ENCODE results near the gene CD3D.
"Not testable (repeated sequence)": the region's sequence is repeated elsewhere in the genome, so short reads cannot be mapped to it uniquely, and the experiment has no call there.

Gene CD3D

DNA sequence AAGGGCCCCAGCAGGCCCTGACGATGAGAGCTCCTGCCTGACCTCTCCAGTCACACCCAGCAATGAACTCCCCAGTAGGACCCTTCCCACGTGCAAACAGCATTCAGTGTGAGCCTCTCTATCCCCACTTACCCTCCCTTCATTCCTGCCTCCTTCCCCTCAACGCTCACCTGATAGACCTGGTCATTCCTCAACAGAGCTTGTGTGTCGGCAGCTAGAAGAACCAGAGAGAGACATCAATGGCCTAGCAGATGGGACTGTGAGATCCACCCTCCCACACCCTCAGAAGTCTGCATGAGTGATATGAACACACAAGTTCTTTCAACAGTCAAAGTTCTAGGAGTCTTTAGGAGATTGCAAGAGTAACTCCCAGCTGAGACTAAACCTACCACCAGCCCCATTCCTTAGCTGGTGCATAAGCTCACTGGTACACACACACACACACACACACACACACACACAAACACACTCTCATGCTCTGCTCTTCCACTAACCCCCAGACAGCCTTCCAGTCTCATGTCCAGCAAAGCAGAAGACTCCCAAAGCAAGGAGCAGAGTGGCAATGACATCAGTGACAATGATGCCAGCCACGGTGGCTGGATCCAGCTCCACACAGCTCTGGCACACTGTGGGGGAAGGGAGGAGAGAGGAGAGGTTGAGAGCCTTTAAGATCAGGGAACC lies 3.1 kb downstream of the CD3D start:
- DNase-seq (ENCODE audit: low read depth in 2 of 2) = no peak

DNA sequence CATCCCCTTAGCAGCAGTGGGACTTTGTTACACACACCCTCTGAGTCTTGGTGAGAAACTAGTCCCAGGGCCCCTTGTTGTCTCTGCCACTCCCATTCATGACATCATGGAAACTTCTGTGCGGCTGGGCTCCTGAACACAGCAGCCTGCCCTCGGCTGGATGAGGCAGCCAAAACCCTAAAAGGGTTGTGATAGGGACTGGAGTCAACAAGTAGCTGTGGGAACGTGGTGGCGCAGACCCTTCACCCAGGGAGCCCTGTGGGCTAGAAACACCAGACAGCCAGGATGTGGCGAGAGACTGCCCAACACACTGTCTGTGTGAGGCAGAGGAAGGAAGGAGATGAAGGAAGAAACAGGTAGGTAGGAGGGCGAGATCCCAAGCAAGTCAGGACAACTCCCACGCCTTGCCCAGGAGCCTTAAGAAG lies 3.9 kb downstream of the CD3D start:
- DNase-seq (ENCODE audit: low read depth in 2 of 2) = peak; percentile 75 to 79

DNA sequence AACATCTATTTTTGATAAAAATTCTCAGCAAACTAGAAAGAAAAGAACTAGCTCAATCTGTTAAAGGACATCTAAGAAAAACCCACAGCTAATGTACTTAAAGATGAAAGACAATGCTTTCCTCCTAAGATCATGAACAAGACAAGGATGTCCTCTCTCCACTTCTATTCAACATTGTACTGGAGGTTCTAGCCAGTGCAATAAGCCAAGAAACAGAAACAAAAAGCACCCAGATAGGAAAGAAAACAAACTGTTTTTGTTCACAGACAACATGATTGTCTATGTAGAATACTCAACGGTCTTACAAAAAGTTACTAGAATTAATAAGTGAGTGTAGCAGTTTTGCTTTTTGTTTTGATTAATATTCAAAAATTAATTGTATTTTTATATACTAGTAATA lies 7.8 kb downstream of the CD3D start:
- no peak for DNase-seq (ENCODE audit: low read depth in 2 of 2)

DNA sequence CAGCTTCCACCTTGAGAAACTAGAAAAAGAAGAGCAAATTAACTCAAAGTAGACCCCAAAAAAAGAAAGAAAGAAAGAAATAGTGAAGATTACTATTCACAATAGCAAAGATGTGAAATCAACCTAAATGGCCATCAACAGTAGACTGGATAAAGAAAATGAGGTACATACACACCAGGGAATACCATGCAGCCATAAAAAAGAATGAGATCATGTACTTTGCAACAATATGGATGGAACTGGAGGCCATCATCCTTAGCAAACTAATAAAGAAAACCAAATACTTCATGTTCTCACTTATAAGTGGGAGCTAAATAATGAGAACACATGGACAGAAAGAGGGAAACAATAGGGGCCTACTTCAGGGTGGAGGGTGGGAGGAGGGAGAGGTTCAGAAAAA lies 13.8 kb downstream of the CD3D start:
- DNase-seq (ENCODE audit: low read depth in 2 of 2) = no peak

DNA sequence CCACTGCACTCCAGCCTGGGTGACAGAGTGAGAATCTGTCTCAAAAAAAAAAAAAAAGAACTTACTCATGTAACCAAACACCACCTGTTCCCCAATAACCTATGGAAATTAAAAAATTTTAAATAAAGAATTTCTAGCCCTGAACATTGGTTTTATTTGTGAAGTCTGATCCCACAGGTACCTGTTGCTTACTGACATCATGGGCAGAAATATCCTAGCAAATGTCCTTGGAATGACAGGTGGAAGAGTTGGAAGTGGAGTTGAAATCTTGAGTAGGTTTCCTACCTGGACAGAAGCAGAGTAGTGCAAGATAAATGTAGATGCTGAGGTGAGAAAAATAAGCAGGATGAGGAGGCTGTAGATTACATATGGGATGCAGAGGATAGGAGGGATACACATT lies 17.2 kb downstream of the CD3D start:
- no peak for DNase-seq (ENCODE audit: low read depth in 2 of 2)

DNA sequence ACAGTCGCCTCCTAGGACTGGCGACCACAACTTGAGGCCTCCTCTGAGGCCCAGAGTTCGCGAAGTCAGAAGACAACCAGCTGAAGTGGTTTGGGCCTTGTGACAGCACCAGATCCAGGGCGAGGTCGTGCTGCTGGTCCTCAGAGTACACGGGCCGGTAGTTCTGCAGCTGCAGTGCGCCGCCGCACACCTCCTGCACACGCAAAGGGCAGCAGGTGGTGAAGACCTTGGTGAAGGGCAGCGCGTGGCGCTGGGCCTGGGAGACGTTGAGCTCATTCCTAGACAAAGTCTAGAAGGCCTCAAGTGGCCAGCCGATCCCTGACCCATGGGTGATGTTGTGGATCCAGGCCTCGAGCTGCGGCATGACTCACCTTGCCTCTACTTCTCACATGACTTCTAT lies 19.8 kb downstream of the CD3D start:
- no peak for DNase-seq (ENCODE audit: low read depth in 2 of 2)

DNA sequence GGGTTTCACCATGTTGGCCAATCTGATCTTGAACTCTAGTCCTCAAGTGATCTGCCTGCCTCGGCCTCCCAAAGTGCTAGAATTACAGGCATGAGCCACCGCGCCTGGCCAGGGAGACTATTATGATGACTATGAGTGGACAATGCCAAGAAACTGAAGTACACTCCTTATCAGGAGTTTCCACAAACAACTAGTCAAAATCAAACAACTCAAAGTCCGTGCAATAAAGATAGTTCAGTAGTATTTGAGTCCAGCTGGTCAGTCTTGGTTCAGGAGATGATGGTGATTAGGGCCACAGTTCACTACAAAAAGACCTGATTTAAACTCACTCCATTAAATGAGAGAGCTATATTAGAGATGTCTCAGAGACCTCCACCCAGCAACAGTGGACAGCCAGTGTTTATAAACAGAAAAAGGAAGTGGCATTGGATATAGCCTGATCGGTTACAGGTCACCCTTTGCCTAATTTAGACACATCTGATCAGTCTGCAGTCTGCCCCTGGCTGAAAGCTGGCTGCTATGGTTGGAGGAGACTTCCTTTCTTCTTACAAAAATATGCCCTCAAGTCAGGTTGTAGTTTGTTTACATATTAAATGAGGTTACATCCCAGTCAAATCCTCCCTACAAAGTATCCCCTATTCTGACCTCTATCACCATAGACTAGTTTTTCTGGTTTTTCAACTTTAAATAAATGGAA lies 21.0 kb downstream of the CD3D start:
- DNase-seq (ENCODE audit: low read depth in 2 of 2) = no peak

DNA sequence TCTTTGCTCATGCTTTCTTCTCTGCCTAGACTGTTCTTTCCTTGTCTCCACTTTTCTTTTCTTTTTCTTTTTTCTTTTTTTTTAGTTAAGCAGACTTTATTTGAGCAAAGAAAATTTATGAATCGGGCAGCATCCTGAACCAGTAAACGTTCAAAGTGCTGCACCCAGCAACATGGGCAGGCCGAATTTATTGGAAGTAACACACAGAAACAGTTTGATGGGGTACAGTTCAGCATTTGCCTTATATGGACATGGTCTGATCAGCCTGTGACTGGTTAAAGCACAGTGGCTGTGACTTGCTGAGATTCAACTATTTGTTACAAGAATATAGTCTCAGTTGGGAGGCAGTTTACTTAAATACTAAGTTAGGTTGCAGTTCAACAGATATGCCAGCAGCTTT lies 22.0 kb downstream of the CD3D start:
- DNase-seq (ENCODE audit: low read depth in 2 of 2) = no peak

DNA sequence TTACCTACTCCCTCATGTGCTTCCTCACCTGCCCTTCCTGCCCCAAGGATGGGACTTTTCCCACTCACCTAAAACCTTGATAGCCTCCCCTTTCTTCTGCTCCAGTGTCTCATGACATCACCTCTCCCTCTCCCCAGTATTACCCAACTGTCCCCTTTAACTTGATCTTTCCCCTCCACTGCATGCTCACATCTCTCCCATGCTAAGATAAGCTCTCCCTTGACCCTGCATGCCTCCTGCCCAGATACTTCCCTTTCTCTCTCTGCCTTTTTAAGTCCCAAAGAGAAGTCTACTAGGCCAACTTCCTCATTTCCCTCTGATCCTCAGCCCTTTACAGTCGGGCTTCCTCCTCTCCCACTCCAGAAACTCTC lies 23.2 kb downstream of the CD3D start:
- no peak for DNase-seq (ENCODE audit: low read depth in 2 of 2)

DNA sequence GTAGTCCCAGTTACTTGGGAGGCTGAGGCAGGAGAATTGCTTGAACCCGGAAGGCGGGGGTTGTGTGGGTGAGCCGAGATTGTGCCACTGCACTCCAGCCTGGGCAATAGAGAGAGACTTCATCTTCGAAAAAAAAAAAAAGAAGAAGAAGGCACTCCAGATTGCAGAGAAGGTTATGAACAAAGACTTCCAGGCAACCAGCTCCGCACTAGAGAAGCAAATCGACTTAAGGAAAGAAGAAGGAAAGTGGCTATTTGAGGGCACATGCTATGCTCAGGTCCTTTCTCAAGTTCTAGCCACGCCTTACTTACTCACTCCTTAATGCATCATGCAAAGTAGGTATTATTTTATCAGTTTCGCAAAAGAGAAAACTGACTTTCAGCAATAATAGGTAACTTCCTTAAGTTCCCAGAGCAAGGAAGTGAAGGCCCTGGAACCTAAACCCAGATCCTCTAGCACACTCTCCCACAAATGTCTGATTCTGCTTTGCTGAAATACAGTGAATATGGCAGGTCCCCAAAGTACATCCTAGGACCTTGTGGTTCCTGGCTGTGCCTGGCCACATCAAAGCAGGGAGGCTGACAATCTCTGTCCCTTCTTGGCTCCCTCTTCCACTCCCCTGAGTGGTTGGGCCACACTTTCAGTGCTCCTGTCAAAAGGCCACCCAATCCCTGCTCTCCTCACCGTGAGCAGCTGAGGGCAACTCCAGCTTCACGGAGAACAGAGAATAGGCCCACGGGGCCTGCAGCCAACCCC lies 23.7 kb downstream of the CD3D start:
- no peak for DNase-seq (ENCODE audit: low read depth in 2 of 2)

DNA sequence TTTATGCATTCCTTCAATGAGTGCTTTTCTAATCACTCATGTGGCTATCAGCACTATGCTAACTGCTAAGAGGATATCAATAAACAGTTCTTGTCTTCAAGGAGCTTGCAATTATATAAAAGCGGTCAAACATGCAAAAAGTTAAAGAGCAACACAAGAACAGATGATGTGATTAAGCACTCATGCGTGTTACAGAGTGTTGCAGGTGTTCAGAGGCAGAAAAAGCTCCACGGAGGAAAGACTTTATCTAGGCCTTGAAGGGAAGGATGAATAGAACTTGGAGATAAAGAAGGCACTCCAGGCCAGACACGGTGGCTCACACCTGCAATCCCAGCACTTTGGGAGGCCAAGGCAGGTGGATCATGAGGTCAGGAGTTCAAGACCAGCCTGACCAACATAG lies 24.4 kb downstream of the CD3D start:
- DNase-seq (ENCODE audit: low read depth in 2 of 2) = no peak

DNA sequence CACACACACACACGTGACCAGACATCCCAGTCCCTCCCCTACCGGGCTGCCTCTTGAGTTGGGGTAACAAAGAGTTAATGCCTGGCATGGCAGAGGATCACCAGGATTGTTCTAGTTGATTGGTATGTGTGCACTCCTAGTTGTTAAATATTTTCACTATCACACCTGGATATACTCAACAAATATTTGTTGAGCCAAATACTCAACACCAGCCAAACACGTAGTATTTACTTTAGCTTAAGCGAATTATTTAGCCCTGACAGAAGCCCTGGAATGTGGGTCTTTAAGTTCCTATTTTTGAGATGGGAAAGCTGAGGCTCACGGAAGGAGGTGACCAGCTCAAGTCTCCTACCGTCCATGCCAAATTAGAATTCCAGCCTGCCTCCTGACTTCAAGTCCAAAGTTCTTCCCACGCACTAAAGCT lies 27.5 kb downstream of the CD3D start:
- no peak for DNase-seq (ENCODE audit: low read depth in 2 of 2)

DNA sequence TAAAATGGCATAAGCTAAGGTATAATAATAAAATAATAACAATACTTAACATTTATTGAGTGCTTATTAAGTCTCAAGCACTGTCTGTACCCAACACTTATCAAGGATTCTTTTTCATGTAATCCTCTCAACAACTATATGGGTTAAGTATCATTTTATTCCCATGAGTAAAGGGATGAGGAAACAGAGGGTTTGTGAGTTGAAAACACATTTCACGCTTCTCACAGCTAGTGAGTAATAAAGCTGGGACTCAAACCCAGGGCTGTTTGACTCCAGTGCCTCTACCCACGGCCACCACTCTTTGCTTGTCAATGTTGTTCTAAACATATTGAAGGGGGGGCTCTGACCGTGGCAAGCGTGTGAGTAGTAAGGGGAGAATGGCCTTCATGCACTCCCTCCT lies 29.3 kb downstream of the CD3D start:
- DNase-seq (ENCODE audit: low read depth in 2 of 2) = no peak

DNA sequence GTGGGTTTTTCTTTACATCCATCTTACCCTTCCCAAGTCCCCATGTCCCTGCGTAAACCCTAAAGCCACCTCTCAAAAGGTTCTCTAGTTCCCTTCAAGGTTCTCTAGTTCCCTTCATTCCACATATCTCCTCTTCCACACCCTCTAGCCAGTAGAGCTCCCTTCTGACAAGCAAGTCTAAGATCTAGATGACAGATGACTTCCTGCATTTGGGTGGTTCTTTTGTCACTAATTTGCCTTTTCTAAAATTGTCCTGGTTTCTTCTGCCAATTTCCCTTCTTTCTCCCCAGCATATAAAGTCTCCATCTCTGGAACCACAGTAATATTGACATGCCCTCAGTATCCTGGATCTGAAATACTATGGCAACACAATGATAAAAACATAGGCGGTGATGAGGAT lies 30.2 kb downstream of the CD3D start:
- no peak for DNase-seq (ENCODE audit: low read depth in 2 of 2)

DNA sequence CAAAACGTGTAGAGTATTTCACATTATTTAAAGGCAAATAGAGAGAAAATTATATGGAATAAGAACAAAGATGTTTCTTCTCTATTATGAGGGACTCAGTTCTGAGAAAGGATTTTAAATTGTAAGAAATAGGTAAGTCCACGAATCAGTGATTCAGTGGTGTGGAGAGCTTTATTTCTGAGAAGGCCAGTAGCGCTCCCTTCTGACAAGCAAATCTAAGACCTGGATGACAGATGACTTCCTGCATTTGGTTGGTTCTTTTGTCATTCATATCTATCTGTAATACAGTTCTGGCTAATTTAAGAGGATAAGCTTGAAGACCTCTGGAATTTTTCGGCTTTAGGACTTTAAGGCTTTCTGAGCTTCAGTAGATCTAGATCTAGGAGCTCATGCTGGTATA lies 31.0 kb downstream of the CD3D start:
- no peak for DNase-seq (ENCODE audit: low read depth in 2 of 2)

DNA sequence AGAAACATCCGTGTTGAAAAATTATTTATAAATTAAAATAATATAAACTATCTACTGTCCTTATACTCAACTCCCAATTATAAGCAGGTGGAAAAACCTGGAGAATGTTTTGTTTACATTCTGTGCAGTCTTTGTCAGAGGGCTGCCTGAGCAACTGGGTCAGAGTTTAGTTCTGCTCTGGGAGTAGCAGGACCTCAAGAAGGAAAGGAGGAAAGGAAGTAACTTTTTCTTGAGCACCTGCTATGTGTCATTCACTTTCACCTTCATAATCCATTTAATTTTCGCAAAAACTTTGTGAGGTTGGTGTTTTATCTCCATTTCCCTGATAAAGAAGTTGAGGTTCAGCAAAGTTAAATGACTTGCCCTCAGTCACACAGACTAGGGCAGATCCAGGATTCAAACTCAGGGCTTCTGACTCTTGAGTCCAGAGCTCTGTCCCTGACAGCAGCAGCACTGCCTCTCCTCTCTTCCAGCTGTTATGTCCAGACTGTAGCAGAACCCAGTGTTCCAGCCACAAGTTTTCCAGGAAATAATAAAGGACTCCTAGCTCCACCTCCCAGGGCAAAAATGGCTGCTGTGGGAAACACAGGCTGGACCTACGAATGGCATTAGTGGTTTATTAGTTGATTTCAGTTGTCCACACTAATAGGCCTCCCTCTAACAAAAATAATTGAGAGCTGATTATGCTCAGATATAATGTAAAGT lies 31.6 kb downstream of the CD3D start:
- no peak for DNase-seq (ENCODE audit: low read depth in 2 of 2)

DNA sequence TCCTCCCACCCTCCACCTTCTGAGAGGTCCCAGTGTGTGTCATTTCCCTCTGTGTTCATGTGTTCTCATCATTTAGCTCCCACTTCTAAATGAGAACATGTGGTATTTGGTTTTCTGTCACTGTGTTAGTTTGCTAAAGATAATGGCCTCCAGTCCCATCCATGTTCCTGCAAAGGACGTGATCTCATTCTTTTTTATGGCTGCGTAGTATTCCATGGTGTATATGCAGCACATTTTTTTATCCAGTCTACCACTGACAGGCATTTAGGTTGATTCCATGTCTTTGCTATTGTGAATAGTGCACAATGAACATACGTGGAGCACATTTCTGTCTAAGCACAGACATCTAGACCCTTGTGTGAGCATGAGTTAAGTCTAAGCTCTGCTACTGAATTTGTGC lies 32.2 kb downstream of the CD3D start:
- no peak for DNase-seq (ENCODE audit: low read depth in 2 of 2)

DNA sequence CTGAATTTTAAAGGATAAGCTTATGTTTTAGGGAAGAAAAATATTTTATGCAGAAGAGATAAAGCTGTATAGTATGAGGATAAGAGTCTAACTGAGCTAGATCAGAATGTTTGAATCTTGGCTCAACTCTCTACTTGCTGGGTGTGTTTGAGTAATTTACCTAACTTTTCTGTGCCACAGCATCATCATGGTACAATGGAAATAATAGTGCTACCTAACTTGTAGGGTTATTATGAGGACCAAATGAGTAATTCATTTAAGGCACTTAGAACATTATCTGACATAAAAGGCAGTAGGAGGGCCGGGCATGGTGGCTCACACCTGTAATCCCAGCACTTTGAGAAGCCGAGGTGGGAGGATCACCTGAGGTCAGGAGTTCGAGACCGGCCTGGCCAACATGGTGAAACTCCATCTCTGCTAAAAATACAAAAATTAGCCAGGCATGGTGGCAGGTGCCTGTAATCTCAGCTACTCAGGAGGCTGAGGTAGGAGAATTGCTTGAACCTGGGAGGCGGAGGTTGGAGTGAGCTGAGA lies 33.4 kb downstream of the CD3D start:
- DNase-seq (ENCODE audit: low read depth in 2 of 2) = not testable (repeated sequence)

DNA sequence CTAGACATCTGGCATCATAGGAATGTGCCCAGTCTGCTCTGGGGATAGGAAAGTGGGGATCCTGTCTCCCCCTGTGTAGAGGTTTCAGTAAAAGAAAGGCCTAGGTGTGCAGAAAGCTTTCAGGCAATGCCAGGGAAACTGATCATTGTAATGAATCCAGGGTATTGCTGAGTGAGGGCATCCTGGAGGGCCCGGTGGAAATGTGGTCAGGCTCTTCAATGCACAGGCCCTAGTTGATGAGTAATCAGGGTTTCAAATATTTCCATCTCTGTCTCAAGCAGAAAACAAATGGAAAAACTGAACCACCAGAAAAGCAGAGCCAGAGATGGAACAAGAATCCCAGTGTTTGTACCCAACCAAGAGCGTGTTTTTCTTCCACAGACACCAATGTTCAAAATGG lies 35.9 kb downstream of the CD3D start:
- DNase-seq (ENCODE audit: low read depth in 2 of 2) = no peak

DNA sequence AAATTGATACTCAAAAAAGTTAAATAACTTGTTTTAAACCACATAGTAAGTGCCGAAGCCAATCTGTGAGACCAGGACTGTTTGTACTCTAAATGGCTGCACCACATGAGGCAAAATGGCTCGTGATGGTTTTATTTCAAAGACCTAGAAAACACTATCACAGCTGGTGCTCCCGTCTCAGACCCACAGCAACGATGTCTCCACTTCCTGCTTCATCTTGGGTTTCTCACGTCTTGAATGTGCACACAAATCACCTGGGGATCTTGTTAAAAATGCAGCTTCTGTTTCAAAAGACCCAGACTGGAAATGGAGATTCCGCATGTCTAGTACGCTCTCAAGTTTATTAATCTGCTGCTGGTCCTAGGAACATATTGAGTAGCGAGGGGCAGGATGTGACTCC lies 36.8 kb downstream of the CD3D start:
- DNase-seq (ENCODE audit: low read depth in 2 of 2) = no peak

DNA sequence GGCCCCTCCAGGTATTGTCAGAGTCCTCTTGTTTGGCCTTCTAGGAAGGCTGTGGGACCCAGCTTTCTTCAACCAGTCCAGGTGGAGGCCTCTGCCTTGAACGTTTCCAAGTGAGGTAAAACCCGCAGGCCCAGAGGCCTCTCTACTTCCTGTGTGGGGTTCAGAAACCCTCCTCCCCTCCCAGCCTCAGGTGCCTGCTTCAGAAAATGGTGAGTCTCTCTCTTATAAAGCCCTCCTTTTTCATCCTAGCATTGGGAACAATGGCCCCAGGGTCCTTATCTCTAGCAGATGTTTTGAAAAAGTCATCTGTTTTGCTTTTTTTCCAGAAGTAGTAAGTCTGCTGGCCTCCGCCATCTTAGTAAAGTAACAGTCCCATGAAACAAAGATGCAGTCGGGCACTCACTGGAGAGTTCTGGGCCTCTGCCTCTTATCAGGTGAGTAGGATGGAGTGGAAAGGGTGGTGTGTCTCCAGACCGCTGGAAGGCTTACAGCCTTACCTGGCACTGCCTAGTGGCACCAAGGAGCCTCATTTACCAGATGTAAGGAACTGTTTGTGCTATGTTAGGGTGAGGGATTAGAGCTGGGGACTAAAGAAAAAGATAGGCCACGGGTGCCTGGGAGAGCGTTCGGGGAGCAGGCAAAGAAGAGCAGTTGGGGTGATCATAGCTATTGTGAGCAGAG lies 37.8 kb downstream of the CD3D start, which contains the start of gene CD3E:
Gene CD3E, plus strand, starts transcription at position 163 of the 681 bp plus-strand sequence. Its CDS starts 223 bp downstream, at position 386.
- DNase-seq (ENCODE audit: low read depth in 2 of 2) = peak in 1 of 2 donors; percentile 38

DNA sequence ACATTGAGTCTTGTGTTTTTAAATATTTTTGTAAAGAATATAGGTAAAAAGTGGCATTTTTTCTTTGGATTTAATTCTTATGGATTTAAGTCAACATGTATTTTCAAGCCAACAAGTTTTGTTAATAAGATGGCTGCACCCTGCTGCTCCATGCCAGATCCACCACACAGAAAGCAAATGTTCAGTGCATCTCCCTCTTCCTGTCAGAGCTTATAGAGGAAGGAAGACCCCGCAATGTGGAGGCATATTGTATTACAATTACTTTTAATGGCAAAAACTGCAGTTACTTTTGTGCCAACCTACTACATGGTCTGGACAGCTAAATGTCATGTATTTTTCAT lies 38.3 kb downstream of the CD3D start:
- no peak for DNase-seq (ENCODE audit: low read depth in 2 of 2)
